Omental fat pad (tissue), 4 donors: ENCODE data around the gene IFITM5. TPM values are rescaled to one million over a fixed set of nuclear protein-coding genes. Genes with fewer than 3 reads are reported as not detected.
"Not testable (repeated sequence)": the region's sequence is repeated elsewhere in the genome, so short reads cannot be mapped to it uniquely, and the experiment has no call there.

Experiments
- ATAC-seq: fragments of 150-250 bp; one replicate; pipeline ENCODE4 v1.9.1; 2016; ENCODE audit warnings: mild to moderate bottlenecking, moderate library complexity; ENCODE audit not compliant: low FRiP score
- DNase-seq: peaks from one replicate; pipeline ENCODE4 v3.0.0-alpha.2; 2019; ENCODE audit warnings: low spot score
- CTCF ChIP-seq, 3 donors: fragments of 450-650 bp; IDR thresholded peaks; one replicate each; pipeline ENCODE4 v1.5.1; 2016 to 2017; ENCODE audit warnings: antibody characterized with exemption in 3 of 3, mild to moderate bottlenecking in 3 of 3, moderate library complexity in 2 of 3
- total RNA-seq, 4 donors: library from RNA; depleted of rRNA; stranded (reverse); fragments of >200 nt; gene quantifications; one replicate each; pipeline ENCODE4 v1.1.0, GENCODE V29; 2016

The IFITM5 gene
- total RNA-seq, 4 donors from 2014 or later: not detected

DNA sequence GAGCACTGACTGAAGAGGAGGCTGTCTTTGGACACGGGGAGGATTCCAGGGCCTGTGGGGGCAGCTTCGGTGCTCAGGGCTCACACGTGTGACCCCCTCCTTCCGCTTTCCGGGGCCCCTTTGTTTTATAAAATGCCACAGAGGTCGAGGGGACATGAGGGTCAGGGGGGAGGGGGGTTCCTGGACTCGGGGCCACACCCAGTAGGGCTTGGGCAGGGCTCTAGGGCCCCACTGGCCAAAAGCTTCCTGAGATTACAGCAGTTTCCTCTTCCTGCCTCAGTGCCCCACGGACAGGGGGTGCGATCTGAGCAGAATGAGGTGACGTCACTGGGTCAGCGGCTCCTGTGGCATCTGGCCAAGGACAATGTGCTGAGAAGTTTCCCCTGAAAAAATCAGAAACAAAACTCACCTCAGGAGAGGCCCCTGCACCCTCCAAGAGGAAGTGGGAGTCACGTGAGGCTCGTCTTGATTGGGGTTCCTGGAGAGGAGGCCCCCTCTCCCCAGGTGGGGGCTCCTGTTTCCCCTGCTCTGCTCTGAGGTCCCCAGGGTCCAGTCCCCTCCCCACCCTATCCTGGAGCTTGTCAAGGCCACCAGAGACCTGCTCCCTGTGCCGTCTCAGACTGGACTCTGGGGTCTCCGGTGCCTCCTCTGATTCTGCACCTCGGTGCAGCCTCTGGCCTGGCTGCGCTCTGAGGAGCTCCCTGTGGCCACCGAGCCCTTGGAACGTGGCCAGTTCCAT, 27.7 kb upstream of the IFITM5 start:
- TF ChIP-seq CTCF (IDR thresholded peaks at IDR 0.05): no peak
- ATAC-seq: peak; percentile 67

GRCh38 chr11:326592-326841, 27.2 kb upstream of the IFITM5 start:
- DNase-seq: no peak
- ATAC-seq: no peak
- no peak for TF ChIP-seq CTCF (IDR thresholded peaks at IDR 0.05)

More for the DNA sequence above, 27.7 kb upstream of the IFITM5 start:
- DNase-seq: peak; percentile 59

GRCh38 chr11:325796-326591, 26.7 kb upstream of the IFITM5 start:
- no peak for DNase-seq
- ATAC-seq: no peak
- TF ChIP-seq CTCF (IDR thresholded peaks at IDR 0.05): no peak

DNA sequence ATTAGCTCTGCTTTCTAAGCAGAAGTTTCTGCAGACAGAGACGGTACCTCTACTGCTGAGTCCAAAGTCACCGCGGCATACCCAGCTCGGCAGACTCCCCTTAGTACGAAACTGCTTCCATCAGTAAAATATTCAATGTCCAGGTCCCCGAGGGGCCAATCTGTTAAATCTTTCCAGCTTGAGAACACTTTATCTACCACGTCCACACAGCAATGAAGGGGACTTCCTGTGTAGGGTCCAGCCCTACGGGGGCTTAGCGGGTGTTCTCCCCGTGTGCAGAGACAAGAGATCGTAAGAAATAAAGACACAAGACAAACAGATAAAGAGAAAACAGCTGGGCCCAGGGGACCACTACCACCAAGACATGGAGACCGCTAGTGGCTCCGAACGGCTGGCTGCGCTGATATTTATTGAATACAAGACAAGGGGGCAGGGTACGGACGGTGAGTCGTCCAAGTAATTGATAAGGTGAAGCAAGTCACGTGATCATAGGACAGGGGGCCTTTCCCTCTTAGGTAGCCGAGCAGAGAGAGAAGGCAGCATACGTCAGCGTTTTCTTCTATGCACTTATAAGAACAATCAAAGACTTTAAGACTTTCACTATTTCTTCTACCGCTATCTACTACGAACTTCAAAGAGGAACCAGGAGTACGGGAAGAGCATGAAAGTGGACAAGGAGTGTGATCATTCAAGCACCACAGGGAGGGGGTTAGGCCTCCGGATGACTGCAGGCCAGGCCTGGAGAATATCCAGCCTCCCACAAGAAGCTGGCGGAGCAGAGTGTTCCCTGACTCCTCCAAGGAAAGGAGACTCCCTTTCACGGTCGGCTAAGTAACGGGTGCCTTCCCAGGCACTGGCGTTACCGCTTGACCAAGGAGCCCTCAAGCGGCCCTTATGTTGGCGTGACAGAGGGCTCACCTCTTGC, 25.5 kb upstream of the IFITM5 start:
- not testable (repeated sequence) for ATAC-seq, DNase-seq

GRCh38 chr11:324156-324555, 24.8 kb upstream of the IFITM5 start:
- no peak for TF ChIP-seq CTCF (IDR thresholded peaks at IDR 0.05)
- ATAC-seq (no peak), DNase-seq (no peak)

- not testable (repeated sequence) for ATAC-seq, DNase-seq
Observed at GRCh38 chr11:319888-320273, 20.6 kb upstream of the IFITM5 start.

DNA sequence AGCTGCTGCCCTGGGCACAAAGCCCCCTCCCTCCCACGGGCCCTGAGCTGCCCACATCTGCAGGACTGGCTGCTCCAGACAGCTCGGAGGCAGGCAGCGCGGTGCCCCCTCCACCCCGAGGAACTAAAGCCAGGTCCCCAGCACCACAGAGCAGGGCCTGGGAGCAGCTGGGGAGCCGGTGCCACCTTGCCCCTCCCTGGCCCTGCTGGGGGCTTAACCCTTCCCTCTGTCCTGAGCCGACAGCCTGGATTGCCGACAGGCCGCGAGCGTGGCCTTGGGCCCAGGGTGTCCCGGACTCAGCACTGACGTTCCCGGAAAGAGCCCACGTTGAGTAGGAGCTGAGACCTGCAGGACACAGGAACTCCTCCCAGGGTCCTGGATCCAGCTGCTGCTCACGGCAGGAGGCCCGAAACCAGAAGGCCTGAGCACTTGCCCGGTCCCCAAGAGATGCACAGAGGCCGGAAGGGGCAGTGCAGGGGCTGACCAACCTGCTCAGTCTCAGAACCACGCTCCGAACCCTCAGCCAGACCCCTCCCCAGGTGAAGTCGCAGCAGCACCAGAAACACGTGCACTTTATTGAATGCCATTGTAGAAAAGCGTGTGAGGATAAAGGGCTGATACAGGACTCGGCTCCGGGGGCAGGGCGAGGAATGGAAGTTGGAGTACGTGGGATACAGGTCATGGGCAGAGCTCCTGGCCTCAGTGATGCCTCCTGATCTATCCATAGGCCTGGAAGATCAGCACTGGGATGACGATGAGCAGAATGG, 20.0 kb upstream of the IFITM5 start:
- peak; percentile 6 for ATAC-seq
- DNase-seq: not testable (repeated sequence)

GRCh38 chr11:318405-319120, 19.2 kb upstream of the IFITM5 start:
- not testable (repeated sequence) for DNase-seq
- ATAC-seq: peak; percentile 52

- DNase-seq: not testable (repeated sequence)
- ATAC-seq: peak; percentile 17
Observed at GRCh38 chr11:317668-318404, 18.5 kb upstream of the IFITM5 start.
